K562 (cell line): ENCODE data around the gene GARNL3. TPM values are rescaled to one million over a fixed set of nuclear protein-coding genes. Genes with fewer than 3 reads are reported as not detected.

Experiments
- ATAC-seq: fragments of 200-7000 bp; cut with Tn5 transposase; 3 replicates; pipeline ENCODE4 v1.9.1; 2020; ENCODE audit warnings: moderate library complexity
- BruUV-seq: library from RNA; stranded (reverse); fragments of 400-500 nt; replicated peaks from 2 replicates; lab custom pipeline; 2021; lab: Mats Ljungman, UMichigan
- CTCF ChIA-PET: fragments of 300-600 bp; formaldehyde crosslinking; extraction: SDS; loops from one replicate; lab custom pipeline; 2021; ENCODE audit warnings: low intra/inter-chr PET ratio; lab: Yijun Ruan, JAX
- POLR2A ChIA-PET: fragments of 300-600, 350-650 bp; sonication (Branson Sonifier 250); formaldehyde crosslinking; extraction: SDS; loops from one replicate; lab custom pipeline; 2021; ENCODE audit warnings: antibody characterized with exemption, inconsistent platforms; lab: Yijun Ruan, JAX
- DNase-seq, 4 experiments: peaks; one replicate each; pipeline versions ENCODE4 v3.0.0 to v3.0.0-alpha.2; 2011 to 2018; ENCODE audit warnings: low spot score in 3 of 4, mixed read lengths in 3 of 4; ENCODE audit errors: extremely low read depth in 1 of 4
- FAIRE-seq: peaks from 2 replicates; lab custom pipeline; 2011; peaks lifted over from hg19 to GRCh38; lab: Jason Lieb, UNC
- H2AFZ ChIP-seq: 2 replicates; pipeline ENCODE4 v1.6.0; 2011; ENCODE audit warnings: low read depth, low read length, control low read depth, inconsistent platforms
- H3K27ac ChIP-seq: fragments of 200-600 bp; 3 replicates; pipeline ENCODE4 v1.8.0; 2011; ENCODE audit warnings: low read depth, mild to moderate bottlenecking, control low read depth, inconsistent platforms, low read length, moderate library complexity, mixed read lengths; ENCODE audit errors: extremely low read depth
- H3K27me3 ChIP-seq, 2 experiments: fragments of 300-600 bp in 1 of 2; 2 replicates in 1 of 2; 3 replicates in 1 of 2; pipeline versions ENCODE4 v1.6.0 to v1.8.0; 2011; ENCODE audit warnings: inconsistent platforms in 2 of 2, low read length in 2 of 2, mild to moderate bottlenecking in 1 of 2, mixed read lengths in 1 of 2, moderate library complexity in 1 of 2; ENCODE audit not compliant: control insufficient read depth in 2 of 2, insufficient read depth in 2 of 2
- H3K36me3 ChIP-seq: fragments of 300-600 bp; 3 replicates; pipeline ENCODE4 v1.8.0; 2011; ENCODE audit warnings: mild to moderate bottlenecking, low read length, inconsistent platforms; ENCODE audit not compliant: control insufficient read depth, insufficient read depth
- H3K4me1 ChIP-seq, 2 experiments: fragments of 200-600 bp in 1 of 2; replicated peaks in 1 of 2; 2 replicates in 1 of 2; 3 replicates in 1 of 2; pipeline versions ENCODE4 v1.5.1 to v1.8.0; 2011; ENCODE audit warnings: inconsistent platforms in 2 of 2, low read length in 2 of 2, mild to moderate bottlenecking in 1 of 2, mixed read lengths in 1 of 2, moderate library complexity in 1 of 2; ENCODE audit not compliant: control insufficient read depth in 2 of 2, insufficient read depth in 2 of 2
- H3K4me2 ChIP-seq: 2 replicates; pipeline ENCODE4 v1.6.1; 2011; ENCODE audit warnings: low read length, control low read depth, inconsistent platforms, mixed read lengths; ENCODE audit not compliant: insufficient read depth
- H3K4me3 ChIP-seq: fragments of 200-600 bp; sonication (generic), shearing (Covaris generic); 2 replicates; pipeline ENCODE4 v1.5.1; 2016; ENCODE audit warnings: control low read depth, inconsistent platforms
- H3K79me2 ChIP-seq: fragments of 200-600 bp; 3 replicates; pipeline ENCODE4 v1.8.0; 2011; ENCODE audit warnings: low read length, inconsistent platforms; ENCODE audit not compliant: control insufficient read depth, insufficient read depth
- H3K9ac ChIP-seq, 2 experiments: 2 replicates each; pipeline versions ENCODE4 v1.6.0 to v1.6.1; 2011; ENCODE audit warnings: low read depth in 2 of 2, low read length in 2 of 2, control low read depth in 1 of 2, inconsistent platforms in 1 of 2, mild to moderate bottlenecking in 1 of 2, mixed read lengths in 1 of 2; ENCODE audit not compliant: insufficient read depth in 1 of 2
- H3K9me1 ChIP-seq: one replicate; pipeline ENCODE4 v1.6.0; 2011; ENCODE audit warnings: inconsistent platforms, mild to moderate bottlenecking, low read length, moderate library complexity; ENCODE audit not compliant: control insufficient read depth, insufficient read depth
- H3K9me3 ChIP-seq: replicated peaks from 2 replicates; pipeline ENCODE4 v1.5.1; 2011; ENCODE audit warnings: low read depth, low read length, inconsistent platforms; ENCODE audit not compliant: control insufficient read depth, insufficient read depth
- H4K20me1 ChIP-seq: replicated peaks from 2 replicates; pipeline ENCODE4 v1.6.1; 2011; ENCODE audit warnings: low read length, inconsistent platforms, mixed read lengths; ENCODE audit not compliant: control insufficient read depth, insufficient read depth
- BMI1 ChIP-seq: fragments of 150-350 bp; IDR thresholded peaks from 2 replicates; pipeline ENCODE4 v1.6.1; 2014; ENCODE audit warnings: low read length
- C11orf30 ChIP-seq: fragments of 450-650 bp; IDR thresholded peaks from 2 replicates; pipeline ENCODE4 v1.6.1; 2016; ENCODE audit warnings: low read depth, mild to moderate bottlenecking
- HMG20A ChIP-seq: fragments of 450-650 bp; formaldehyde crosslinking; conservative IDR thresholded peaks from 2 replicates; pipeline ENCODE4 v1.4.0; 2020; ENCODE audit warnings: mild to moderate bottlenecking, mixed read lengths
- ILF3 ChIP-seq: fragments of 450-650 bp; IDR thresholded peaks from 2 replicates; pipeline ENCODE4 v1.6.1; 2018; ENCODE audit warnings: antibody characterized with exemption, mild to moderate bottlenecking, moderate library complexity, borderline replicate concordance
- MAFF ChIP-seq: IDR thresholded peaks from 2 replicates; pipeline ENCODE4 v1.6.1; 2012; ENCODE audit warnings: low read length, improper control_type of control experiment
- MAFG ChIP-seq: fragments of 450-650 bp; conservative IDR thresholded peaks from 2 replicates; pipeline ENCODE4 v1.6.1; 2016; ENCODE audit warnings: missing genetic modification characterization, missing compliant biosample characterization
- MAFK ChIP-seq: IDR thresholded peaks from 2 replicates; pipeline ENCODE4 v1.6.1; 2011; ENCODE audit warnings: low read length, improper control_type of control experiment
- NONO ChIP-seq, 2 experiments: fragments of 200-400 bp in 1 of 2; fragments of 450-650 bp in 1 of 2; formaldehyde crosslinking in 1 of 2; IDR thresholded peaks; 2 replicates each; pipeline ENCODE4 v1.6.1; 2017; ENCODE audit warnings: low read depth in 2 of 2, mild to moderate bottlenecking in 2 of 2, moderate library complexity in 2 of 2, low read length in 1 of 2
- POLR2AphosphoS2 ChIP-seq: IDR thresholded peaks from 2 replicates; pipeline ENCODE4 v1.6.1; 2012; ENCODE audit warnings: low read length, improper control_type of control experiment
- RNF2 ChIP-seq: sonication (generic); IDR thresholded peaks from 2 replicates; pipeline ENCODE4 v1.6.1; 2016
- SRSF9 ChIP-seq: fragments of 200-400 bp; formaldehyde crosslinking; IDR thresholded peaks from 2 replicates; pipeline ENCODE4 v1.6.1; 2017; ENCODE audit warnings: low read depth, low read length, borderline replicate concordance
- XRCC5 ChIP-seq: fragments of 200-400 bp; formaldehyde crosslinking; IDR thresholded peaks from 2 replicates; pipeline ENCODE4 v1.6.1; 2017; ENCODE audit warnings: low read depth, mild to moderate bottlenecking, low read length
- ZNF316 ChIP-seq: fragments of 450-650 bp; IDR thresholded peaks from 2 replicates; pipeline ENCODE4 v1.6.1; 2016
- WGBS: fragments of 100-300 bp; shearing (Covaris generic); methylation state at CpG from one replicate; pipeline ENCODE4 v1.1.6; 2016; ENCODE audit warnings: low coverage, mixed read lengths; ENCODE audit not compliant: insufficient coverage; ENCODE audit errors: missing lambda C conversion rate; 5-methylcytosine and 5-hydroxymethylcytosine counted together
- in situ Hi-C: fragments of 300-500 bp; cut with MboI; formaldehyde crosslinking; loops from 4 replicates; pipeline ENCODE4 v1.15.0; 2018; ENCODE audit warnings: inconsistent platforms, mixed read lengths
- intact Hi-C: fragments of 100-400 bp; cut with micrococcal nuclease; formaldehyde crosslinking; loops from 2 replicates; pipeline ENCODE4 v1.14.2; 2022
- polyA plus RNA-seq, 8 experiments: library from polyadenylated mRNA; depleted of rRNA in 4 of 8; stranded (reverse) in 5 of 8; unstranded in 3 of 8; fragments of >200 nt; fragmentation: Nextera tagmentation in 2 of 8; fragmentation: Illumina TruSeq in 1 of 8; extraction: Ambion mirVana in 2 of 8; extraction: Trizol in 1 of 8; gene quantifications; 2 replicates each; pipeline versions ENCODE4 v1.2.1 to v1.2.3, GENCODE V29; 2011 to 2014; ENCODE audit warnings: inconsistent platforms in 1 of 8, missing spikeins in 1 of 8
- total RNA-seq, 7 experiments: library from RNA; depleted of rRNA in 6 of 7; stranded (reverse); fragments of >200 nt in 6 of 7; fragmentation: Illumina TruSeq in 2 of 7; extraction: Trizol in 2 of 7; gene quantifications; 2 replicates each; pipeline versions ENCODE4 v1.2.1 to v1.2.3, GENCODE V29; 2011 to 2021; ENCODE audit warnings: low replicate concordance in 1 of 7
- TF ChIP-seq, protein P1 (sequence below): fragments of 450-650 bp; IDR thresholded peaks from 2 replicates; pipeline ENCODE4 v1.6.1; 2014; ENCODE audit warnings: low read depth, mild to moderate bottlenecking, moderate library complexity, borderline replicate concordance
- TF ChIP-seq, protein P2 (sequence below): IDR thresholded peaks from 3 replicates; pipeline ENCODE4 v1.6.1; 2011; ENCODE audit warnings: borderline replicate concordance, mild to moderate bottlenecking; ENCODE audit not compliant: insufficient read length, insufficient read depth
- TF ChIP-seq, protein P3 (sequence below), 2 experiments: IDR thresholded peaks; 2 replicates each; pipeline ENCODE4 v1.6.1; 2011; ENCODE audit warnings: borderline replicate concordance in 1 of 2, control low read depth in 1 of 2, low read depth in 1 of 2, low read length in 1 of 2, mild to moderate bottlenecking in 1 of 2, mixed read lengths in 1 of 2, moderate library complexity in 1 of 2; ENCODE audit not compliant: insufficient read depth in 1 of 2, insufficient read length in 1 of 2, poor library complexity in 1 of 2, severe bottlenecking in 1 of 2; ENCODE audit errors: extremely low read depth in 1 of 2

The GARNL3 gene
- total and polyA plus RNA-seq, 9 of the 15 experiments (the other 6 are each of a cell fraction or from before 2014, with no cell fraction given): 0.35 to 2.7 (median 1.6) TPM

DNA sequence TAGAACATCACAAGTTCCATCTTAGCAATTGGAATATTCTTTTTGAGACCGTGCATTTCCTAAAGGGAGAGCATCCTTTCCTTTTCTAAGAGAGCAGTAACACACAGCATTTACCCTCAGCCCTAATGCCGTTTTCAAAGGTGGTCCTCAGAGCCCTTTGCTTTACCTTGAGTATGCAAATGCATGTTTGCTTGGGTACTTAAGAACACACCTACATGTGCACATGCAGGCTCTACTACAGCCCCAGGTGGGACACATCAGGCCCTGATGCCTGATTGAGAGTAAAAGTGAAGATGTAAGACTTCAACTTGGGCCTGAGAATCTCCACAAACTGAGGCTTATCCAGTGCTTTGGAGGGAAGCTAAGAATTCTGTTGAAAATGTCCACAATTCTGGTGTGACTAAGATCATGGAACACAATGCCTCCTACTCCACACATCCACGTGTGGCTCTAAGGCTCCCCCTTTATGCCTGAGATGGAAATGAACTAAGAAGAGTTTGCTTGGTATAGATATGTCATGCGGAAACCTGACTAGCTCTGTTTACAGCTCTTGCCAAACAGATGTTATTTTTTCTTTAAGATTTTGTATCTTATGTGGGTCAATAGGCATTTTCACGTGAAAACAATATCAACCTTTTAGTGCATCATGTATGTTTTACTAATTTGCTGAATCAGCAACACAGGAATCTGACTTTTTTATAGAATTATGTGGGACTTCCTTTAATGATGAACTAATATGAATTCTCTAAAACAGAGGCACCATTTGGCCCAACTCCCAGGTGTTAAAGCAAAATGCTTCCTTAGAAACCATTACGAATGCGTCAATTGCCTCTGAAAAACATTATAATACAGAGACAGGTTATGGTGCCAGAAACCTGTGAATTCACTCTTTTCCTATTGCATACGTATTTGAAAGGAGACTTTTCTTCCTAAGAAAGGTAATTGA lies 83.5 kb downstream of the GARNL3 start:
- Histone ChIP-seq H3K4me1 (no peaks in the 10 kb centered on the region), H3K4me3 (no peak overlapping the region), H3K4me2 (no peak overlapping the region), H3K9me3 (no peaks in the 10 kb centered on the region), H2AFZ (no peak overlapping the region), H3K27ac (no peak overlapping the region), H3K9me1 (no peaks in the 10 kb centered on the region), H3K9ac (no peak overlapping the region), H3K36me3 (no peaks in the 10 kb centered on the region), H4K20me1 (peaks cover 4% of the 10 kb centered on the region; the same call in 1 of the 2 replicates), H3K79me2 (no peaks in the 10 kb centered on the region), H3K27me3 (peaks cover 30 to 46% of the 10 kb centered on the region in 2 experiments)
- no peak for ATAC-seq
- FAIRE-seq: no peak
- intact Hi-C loops (no loop called here), in situ Hi-C loops (no loop called here)
- CTCF ChIA-PET: no interaction called here
- no TSS peak for BruUV-seq
- WGBS: 18% methylated on average over 8 of the region's 8 CpGs
- POLR2A ChIA-PET: no interaction called here
- no peak for DNase-seq
- no peak for TF ChIP-seq SRSF9
- TF ChIP-seq ZNF316: peak; percentile 96
- no peak for TF ChIP-seq XRCC5
- no peak for TF ChIP-seq ILF3
- TF ChIP-seq MAFF: peak; percentile 96
- peak; percentile 93 for TF ChIP-seq MAFG (tag)
- no peak for TF ChIP-seq NONO (IDR thresholded peaks at IDR 0.05; ENCODE audit: low read depth in 2 of 2, low read length in 1 of 2)
- no peak for TF ChIP-seq POLR2AphosphoS2
- TF ChIP-seq MAFK: peak; percentile 96
- TF ChIP-seq, protein P1, sequence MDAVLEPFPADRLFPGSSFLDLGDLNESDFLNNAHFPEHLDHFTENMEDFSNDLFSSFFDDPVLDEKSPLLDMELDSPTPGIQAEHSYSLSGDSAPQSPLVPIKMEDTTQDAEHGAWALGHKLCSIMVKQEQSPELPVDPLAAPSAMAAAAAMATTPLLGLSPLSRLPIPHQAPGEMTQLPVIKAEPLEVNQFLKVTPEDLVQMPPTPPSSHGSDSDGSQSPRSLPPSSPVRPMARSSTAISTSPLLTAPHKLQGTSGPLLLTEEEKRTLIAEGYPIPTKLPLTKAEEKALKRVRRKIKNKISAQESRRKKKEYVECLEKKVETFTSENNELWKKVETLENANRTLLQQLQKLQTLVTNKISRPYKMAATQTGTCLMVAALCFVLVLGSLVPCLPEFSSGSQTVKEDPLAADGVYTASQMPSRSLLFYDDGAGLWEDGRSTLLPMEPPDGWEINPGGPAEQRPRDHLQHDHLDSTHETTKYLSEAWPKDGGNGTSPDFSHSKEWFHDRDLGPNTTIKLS: no peak
- TF ChIP-seq BMI1: no peak
- TF ChIP-seq, protein P2, sequence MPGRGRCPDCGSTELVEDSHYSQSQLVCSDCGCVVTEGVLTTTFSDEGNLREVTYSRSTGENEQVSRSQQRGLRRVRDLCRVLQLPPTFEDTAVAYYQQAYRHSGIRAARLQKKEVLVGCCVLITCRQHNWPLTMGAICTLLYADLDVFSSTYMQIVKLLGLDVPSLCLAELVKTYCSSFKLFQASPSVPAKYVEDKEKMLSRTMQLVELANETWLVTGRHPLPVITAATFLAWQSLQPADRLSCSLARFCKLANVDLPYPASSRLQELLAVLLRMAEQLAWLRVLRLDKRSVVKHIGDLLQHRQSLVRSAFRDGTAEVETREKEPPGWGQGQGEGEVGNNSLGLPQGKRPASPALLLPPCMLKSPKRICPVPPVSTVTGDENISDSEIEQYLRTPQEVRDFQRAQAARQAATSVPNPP: no peak
- peak; percentile 92 for TF ChIP-seq C11orf30
- TF ChIP-seq, protein P3, sequence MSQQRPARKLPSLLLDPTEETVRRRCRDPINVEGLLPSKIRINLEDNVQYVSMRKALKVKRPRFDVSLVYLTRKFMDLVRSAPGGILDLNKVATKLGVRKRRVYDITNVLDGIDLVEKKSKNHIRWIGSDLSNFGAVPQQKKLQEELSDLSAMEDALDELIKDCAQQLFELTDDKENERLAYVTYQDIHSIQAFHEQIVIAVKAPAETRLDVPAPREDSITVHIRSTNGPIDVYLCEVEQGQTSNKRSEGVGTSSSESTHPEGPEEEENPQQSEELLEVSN (IDR thresholded peaks at IDR 0.05; ENCODE audit: borderline replicate concordance in 1 of 2, extremely low read depth in 1 of 2, insufficient read depth in 1 of 2, insufficient read length in 1 of 2, low read depth in 1 of 2, low read length in 1 of 2, poor library complexity in 1 of 2, severe bottlenecking in 1 of 2): no peak
- TF ChIP-seq RNF2: no peak
- no peak for TF ChIP-seq HMG20A (CRISPR knock-in tag)
